OCI-LY3 (cell line): Measurements from ENCODE around the gene EDC4.

ENCODE experiments used
- H2AFZ ChIP-seq: fragments of 200-600, 300-600 bp; shearing (Covaris generic); 2 replicates; pipeline ENCODE4 v1.6.0; 2014; ENCODE audit warnings: antibody characterized with exemption, low read depth, low read length
- H3K27ac ChIP-seq: fragments of 200-600, 300-600 bp; sonication (generic); 2 replicates; pipeline ENCODE4 v1.5.1; 2014; ENCODE audit warnings: mild to moderate bottlenecking, low read length, moderate library complexity, mixed read lengths
- H3K27me3 ChIP-seq: fragments of 200-600, 300-600 bp; sonication (generic); 2 replicates; pipeline ENCODE4 v1.6.1; 2014; ENCODE audit warnings: low read depth, low read length, mixed read lengths
- H3K36me3 ChIP-seq: fragments of 200-600, 300-600 bp; sonication (generic); replicated peaks from 2 replicates; pipeline ENCODE3; 2014; ENCODE audit warnings: low read depth, low read length, mixed read lengths
- H3K4me1 ChIP-seq: fragments of 300-600, 200-600 bp; sonication (generic); 2 replicates; pipeline ENCODE4 v1.6.1; 2014; ENCODE audit warnings: low read length, mixed read lengths
- H3K4me2 ChIP-seq: fragments of 200-600, 300-600 bp; sonication (generic); 2 replicates; pipeline ENCODE4 v1.6.1; 2014; ENCODE audit warnings: low read length, mixed read lengths
- H3K4me3 ChIP-seq: fragments of 300-600, 200-600 bp; sonication (generic); 2 replicates; pipeline ENCODE4 v1.5.1; 2014; ENCODE audit warnings: antibody characterized with exemption, mild to moderate bottlenecking, low read length, moderate library complexity
- H3K79me2 ChIP-seq: fragments of 300-600, 200-600 bp; shearing (Covaris generic); 2 replicates; pipeline ENCODE4 v1.6.1; 2014; ENCODE audit warnings: mild to moderate bottlenecking, low read length, mixed read lengths
- H3K9ac ChIP-seq: fragments of 300-600, 200-600 bp; shearing (Covaris generic); 2 replicates; pipeline ENCODE4 v1.6.0; 2014; ENCODE audit warnings: mild to moderate bottlenecking, low read length, moderate library complexity
- H3K9me3 ChIP-seq: fragments of 200-600, 300-600 bp; shearing (Covaris generic); 2 replicates; pipeline ENCODE4 v1.6.1; 2014; ENCODE audit warnings: low read length, mixed read lengths; ENCODE audit not compliant: insufficient read depth
- H4K20me1 ChIP-seq: fragments of 200-600, 300-600 bp; sonication (generic); 2 replicates; pipeline ENCODE4 v1.6.1; 2016; ENCODE audit warnings: low read length, mixed read lengths; ENCODE audit not compliant: insufficient read depth
- CTCF ChIP-seq: fragments of 200-600, 300-600 bp; sonication (generic); IDR thresholded peaks from 2 replicates; pipeline ENCODE4 v1.5.1; 2014; ENCODE audit warnings: antibody characterized with exemption, low read length, low read depth
- EZH2phosphoT487 ChIP-seq: fragments of 200-600 bp; shearing (Covaris generic); IDR thresholded peaks from 2 replicates; pipeline ENCODE4 v1.6.1; 2018; ENCODE audit warnings: antibody characterized with exemption, mixed run types, low read depth

EDC4 gene

GRCh38 chr16:67885545-67885944 lies 12.7 kb downstream of the EDC4 start:
- Histone ChIP-seq H3K27me3 (no peaks in the 10 kb centered on the region), H3K9me3 (no peaks in the 10 kb centered on the region), H3K9ac (no peak overlapping the region), H3K79me2 (no peaks in the 10 kb centered on the region), H4K20me1 (no peaks in the 10 kb centered on the region), H2AFZ (no peak overlapping the region), H3K27ac (no peak overlapping the region), H3K4me2 (no peak overlapping the region), H3K4me3 (no peak overlapping the region), H3K36me3 (peaks cover 28% of the 10 kb centered on the region), H3K4me1 (no peaks in the 10 kb centered on the region)
- no peak for TF ChIP-seq CTCF
- TF ChIP-seq EZH2phosphoT487, result no peak

- no peaks in the 10 kb centered on the region for H3K9me3 ChIP-seq
- H3K27ac ChIP-seq, result no peak overlapping the region
- peaks cover 24% of the 10 kb centered on the region for H3K36me3 ChIP-seq
- H3K79me2 ChIP-seq, result no peaks in the 10 kb centered on the region
- H3K9ac ChIP-seq, result no peak overlapping the region
- no peaks in the 10 kb centered on the region for H3K27me3 ChIP-seq
- H3K4me1 ChIP-seq, result no peaks in the 10 kb centered on the region
- TF ChIP-seq EZH2phosphoT487 (no peak), CTCF (no peak)
- no peak overlapping the region for H3K4me3 ChIP-seq
- H4K20me1 ChIP-seq, result no peaks in the 10 kb centered on the region
- H2AFZ ChIP-seq, result no peak overlapping the region
- no peak overlapping the region for H3K4me2 ChIP-seq
Observed at GRCh38 chr16:67885976-67886375, 13.1 kb downstream of the EDC4 start.

DNA sequence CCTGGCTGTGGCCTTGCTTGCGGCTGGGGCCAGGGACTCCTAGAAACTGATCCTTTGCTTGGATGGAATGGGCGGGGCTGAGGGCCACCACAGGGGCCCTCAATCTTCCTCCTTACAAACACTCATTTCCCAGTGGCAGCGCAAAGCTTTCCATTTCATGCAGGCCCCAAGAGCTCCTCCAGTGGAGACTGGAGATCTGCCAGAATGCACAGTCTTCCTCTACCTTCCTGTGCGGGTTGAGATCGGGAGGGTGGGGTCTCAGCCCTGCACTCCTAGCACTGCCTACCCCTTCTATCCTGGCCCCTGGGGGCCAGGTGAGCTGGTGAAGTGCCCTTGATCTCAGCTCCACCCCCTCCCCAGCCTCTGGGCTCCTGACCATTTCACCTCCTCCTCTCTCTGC lies 13.5 kb downstream of the EDC4 start:
- no peaks in the 10 kb centered on the region for H3K27me3 ChIP-seq
- H3K79me2 ChIP-seq, result no peaks in the 10 kb centered on the region
- no peaks in the 10 kb centered on the region for H3K4me1 ChIP-seq
- H4K20me1 ChIP-seq, result no peaks in the 10 kb centered on the region
- H3K27ac ChIP-seq, result no peak overlapping the region
- no peaks in the 10 kb centered on the region for H3K9me3 ChIP-seq
- no peak overlapping the region for H3K4me3 ChIP-seq
- no peak overlapping the region for H2AFZ ChIP-seq
- H3K4me2 ChIP-seq, result no peak overlapping the region
- peaks cover 20% of the 10 kb centered on the region for H3K36me3 ChIP-seq
- no peak overlapping the region for H3K9ac ChIP-seq
- no peak for TF ChIP-seq EZH2phosphoT487
- TF ChIP-seq CTCF, result no peak

DNA sequence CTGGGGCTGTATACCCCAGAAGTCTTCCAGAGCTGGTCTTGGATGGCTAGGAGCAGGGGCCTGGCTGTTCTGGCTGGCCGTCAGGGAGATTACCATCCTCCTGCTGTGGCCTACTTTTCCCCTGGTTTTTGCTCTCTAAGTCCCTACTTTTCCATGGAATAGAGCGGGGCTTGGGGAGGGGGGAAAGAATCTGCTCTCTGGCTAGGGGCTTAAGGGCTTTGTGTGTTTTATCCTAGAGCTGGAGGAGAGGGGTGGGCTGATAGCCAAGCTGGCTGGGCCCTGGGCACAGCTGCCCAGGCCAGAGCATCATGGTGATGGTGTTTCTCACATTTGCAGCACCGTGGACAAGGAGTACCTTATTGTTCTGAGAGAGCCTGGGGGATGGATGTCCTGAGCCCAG lies 15.5 kb downstream of the EDC4 start:
- Histone ChIP-seq H4K20me1 (no peaks in the 10 kb centered on the region), H3K79me2 (peaks cover 2% of the 10 kb centered on the region), H3K4me2 (no peak overlapping the region), H2AFZ (no peak overlapping the region), H3K4me3 (no peak overlapping the region), H3K4me1 (peaks cover 4% of the 10 kb centered on the region; the same call in 1 of the 2 replicates), H3K27ac (no peak overlapping the region), H3K27me3 (no peaks in the 10 kb centered on the region), H3K9me3 (no peaks in the 10 kb centered on the region), H3K36me3 (peaks cover 8% of the 10 kb centered on the region), H3K9ac (no peak overlapping the region)
- no peak for TF ChIP-seq EZH2phosphoT487
- no peak for TF ChIP-seq CTCF
